GM23338 (cell line): ENCODE measurements around the gene MED12L. TPM values are rescaled to one million over a fixed set of nuclear protein-coding genes. Genes with fewer than 3 reads are reported as not detected.

Experiments used
- ATAC-seq: fragments of 200-7000 bp; cut with Tn5 transposase; 3 replicates; pipeline ENCODE4 v1.9.1; 2020
- DNase-seq: peaks from one replicate; pipeline ENCODE4 v3.0.0-alpha.2; 2015; ENCODE audit warnings: low spot score
- H2AFZ ChIP-seq: fragments of 200-600 bp; sonication (generic); 2 replicates; pipeline ENCODE4 v1.8.0; 2016; ENCODE audit warnings: antibody characterized with exemption, mild to moderate bottlenecking, moderate library complexity
- H3F3A ChIP-seq: fragments of 200-600 bp; sonication (generic); replicated peaks from 2 replicates; pipeline ENCODE4 v1.8.0; 2017; ENCODE audit warnings: antibody characterized with exemption, mixed run types, low read depth
- H3K27ac ChIP-seq: fragments of 200-600 bp; sonication (generic); 2 replicates; pipeline ENCODE4 v1.6.1; 2016; ENCODE audit warnings: low read depth
- H3K27me3 ChIP-seq: fragments of 200-600 bp; sonication (generic); 2 replicates; pipeline ENCODE4 v1.8.0; 2016; ENCODE audit warnings: mild to moderate bottlenecking, mixed run types, moderate library complexity; ENCODE audit not compliant: insufficient read depth
- H3K36me3 ChIP-seq: fragments of 200-600 bp; sonication (generic); 2 replicates; pipeline ENCODE4 v1.8.0; 2016; ENCODE audit warnings: mild to moderate bottlenecking; ENCODE audit not compliant: insufficient read depth
- H3K4me1 ChIP-seq: fragments of 200-600 bp; sonication (generic); 2 replicates; pipeline ENCODE4 v1.8.0; 2016; ENCODE audit warnings: mild to moderate bottlenecking, moderate library complexity; ENCODE audit not compliant: insufficient read depth
- H3K4me2 ChIP-seq: fragments of 200-600 bp; sonication (generic); 2 replicates; pipeline ENCODE4 v1.7.1; 2017; ENCODE audit warnings: mixed run types
- H3K4me3 ChIP-seq: fragments of 200-600 bp; sonication (generic); 2 replicates; pipeline ENCODE4 v1.6.1; 2016; ENCODE audit warnings: mixed run types
- H3K79me2 ChIP-seq: fragments of 200-600 bp; sonication (generic); replicated peaks from 2 replicates; pipeline ENCODE4 v1.8.0; 2017; ENCODE audit warnings: mild to moderate bottlenecking; ENCODE audit not compliant: insufficient read depth
- H3K9me2 ChIP-seq: fragments of 200-600 bp; sonication (generic); 2 replicates; pipeline ENCODE4 v1.8.0; 2017; ENCODE audit not compliant: insufficient read depth
- H4K20me1 ChIP-seq: fragments of 200-600 bp; sonication (generic); replicated peaks from 2 replicates; pipeline ENCODE4 v1.8.0; 2017; ENCODE audit warnings: mild to moderate bottlenecking; ENCODE audit not compliant: insufficient read depth
- H3K27ac Mint-ChIP-seq: 2 replicates; pipeline ENCODE4 v1.8.0; 2020; ENCODE audit warnings: inconsistent platforms, mild to moderate bottlenecking, moderate library complexity, mixed read lengths
- H3K27me3 Mint-ChIP-seq: 3 replicates; pipeline ENCODE4 v1.8.0; 2022; ENCODE audit warnings: low read depth, mild to moderate bottlenecking, moderate library complexity, mixed read lengths, inconsistent platforms; ENCODE audit not compliant: insufficient read depth, poor library complexity
- H3K36me3 Mint-ChIP-seq: 3 replicates; pipeline ENCODE4 v1.8.0; 2021; ENCODE audit warnings: low read depth, mild to moderate bottlenecking, inconsistent platforms, moderate library complexity, mixed read lengths
- H3K4me1 Mint-ChIP-seq: 3 replicates; pipeline ENCODE4 v1.8.0; 2020; ENCODE audit warnings: mild to moderate bottlenecking, inconsistent platforms, mixed read lengths
- H3K4me3 Mint-ChIP-seq: 3 replicates; pipeline ENCODE4 v1.8.0; 2021; ENCODE audit warnings: moderate library complexity, mild to moderate bottlenecking, inconsistent platforms, mixed read lengths
- H3K9me3 Mint-ChIP-seq: 3 replicates; pipeline ENCODE4 v1.8.0; 2020; ENCODE audit warnings: moderate library complexity, mild to moderate bottlenecking, inconsistent platforms, mixed read lengths
- CREB1 ChIP-seq: fragments of 250-450 bp; sonication (Bioruptor Pico); IDR thresholded peaks from 2 replicates; pipeline ENCODE4 v1.5.0; 2020; ENCODE audit warnings: low read depth, mild to moderate bottlenecking, moderate library complexity
- ETS1 ChIP-seq: IDR thresholded peaks from 2 replicates; pipeline ENCODE4 v1.6.1; 2016; ENCODE audit warnings: antibody characterized with exemption
- EZH2 ChIP-seq: fragments of 200-600 bp; sonication (generic); IDR thresholded peaks from one replicate; pipeline ENCODE4 v1.8.0; 2017; ENCODE audit warnings: antibody characterized with exemption, mild to moderate bottlenecking, low read depth; ENCODE audit not compliant: unreplicated experiment
- EZH2phosphoT487 ChIP-seq: fragments of 200-600 bp; sonication (generic); IDR thresholded peaks from one replicate; pipeline ENCODE4 v1.8.1; 2018; ENCODE audit warnings: antibody characterized with exemption; ENCODE audit not compliant: unreplicated experiment
- JUNB ChIP-seq: IDR thresholded peaks from one replicate; pipeline ENCODE4 v1.6.1; 2016; ENCODE audit warnings: antibody characterized with exemption; ENCODE audit not compliant: unreplicated experiment
- NANOG ChIP-seq: IDR thresholded peaks from 2 replicates; pipeline ENCODE4 v1.6.1; 2016; ENCODE audit warnings: antibody characterized with exemption, borderline replicate concordance
- POLR2AphosphoS5 ChIP-seq: IDR thresholded peaks from 2 replicates; pipeline ENCODE4 v1.6.1; 2016; ENCODE audit warnings: antibody characterized with exemption, low read depth
- REST ChIP-seq: IDR thresholded peaks from one replicate; pipeline ENCODE4 v1.6.1; 2018; ENCODE audit warnings: antibody characterized with exemption; ENCODE audit not compliant: unreplicated experiment
- STAT1 ChIP-seq: IDR thresholded peaks from one replicate; pipeline ENCODE4 v1.6.1; 2016; ENCODE audit warnings: antibody characterized with exemption; ENCODE audit not compliant: unreplicated experiment
- ZNF114 ChIP-seq: fragments of 250-450 bp; sonication (Bioruptor Pico); IDR thresholded peaks from 2 replicates; pipeline ENCODE4 v1.5.0; 2020; ENCODE audit warnings: mild to moderate bottlenecking, moderate library complexity
- ZNF331 ChIP-seq: fragments of 250-450 bp; sonication (Bioruptor Pico); IDR thresholded peaks from 2 replicates; pipeline ENCODE4 v1.5.0; 2020; ENCODE audit warnings: low read depth, mild to moderate bottlenecking, moderate library complexity
- polyA plus RNA-seq: library from polyadenylated mRNA; unstranded; fragments of >200 nt; fragmentation: Nextera tagmentation; extraction: Ambion mirVana; gene quantifications from 2 replicates; pipeline ENCODE4 v1.2.1, GENCODE V29; 2016
- total RNA-seq: library from RNA; depleted of rRNA; stranded (reverse); fragments of >200 nt; shearing (Covaris generic); gene quantifications from 2 replicates; pipeline ENCODE4 v1.2.3, GENCODE V29; 2014

Gene MED12L
- total and polyA plus RNA-seq, 2 experiments from 2014 or later: 5.7 to 25.0 TPM

GRCh38 chr3:151085227-151085888 is at the start of gene MED12L (continued):
- TF ChIP-seq REST: no peak
- no peak for TF ChIP-seq ZNF114 (CRISPR knock-in tag)
- TF ChIP-seq ETS1: no peak
- peak; percentile 55 for TF ChIP-seq POLR2AphosphoS5

- H3K4me1 ChIP-seq: peaks cover 3% of the 10 kb centered on the region; the same call in 1 of the 2 replicates
- no peaks in the 10 kb centered on the region for H3K79me2 ChIP-seq
- H3K27ac ChIP-seq: no peak overlapping the region
- ATAC-seq (no peak), DNase-seq (no peak)
- Mint-ChIP-seq H3K9me3 (no peaks in the 10 kb centered on the region), H3K4me1 (no peaks in the 10 kb centered on the region), H3K4me3 (no peak overlapping the region), H3K27me3 (no peaks in the 10 kb centered on the region), H3K36me3 (no peaks in the 10 kb centered on the region), H3K27ac (no peak overlapping the region)
- no peaks in the 10 kb centered on the region for H3K27me3 ChIP-seq
- H3K9me2 ChIP-seq: 0 out of 2 replicates have a peak, but pooled peaks cover 8% of the 10 kb centered on the region
- no peaks in the 10 kb centered on the region for H3F3A ChIP-seq
- no peaks in the 10 kb centered on the region for H3K36me3 ChIP-seq
- H2AFZ ChIP-seq: no peak overlapping the region
- H3K4me2 ChIP-seq: no peak overlapping the region
- no peak overlapping the region for H3K4me3 ChIP-seq
- H4K20me1 ChIP-seq: no peaks in the 10 kb centered on the region
- TF ChIP-seq REST: no peak
- no peak for TF ChIP-seq STAT1
- no peak for TF ChIP-seq JUNB
- no peak for TF ChIP-seq EZH2
- TF ChIP-seq NANOG: no peak
- no peak for TF ChIP-seq CREB1 (CRISPR knock-in tag)
- TF ChIP-seq ZNF331 (CRISPR knock-in tag): no peak
- no peak for TF ChIP-seq ETS1
- TF ChIP-seq ZNF114 (CRISPR knock-in tag): no peak
- TF ChIP-seq EZH2phosphoT487: no peak
Observed at GRCh38 chr3:151037746-151038477, 47.6 kb upstream of the MED12L start.
